ENCODE data around the gene KPRP. TPM values are rescaled to one million over a fixed set of nuclear protein-coding genes. Genes with fewer than 3 reads are reported as not detected.

Gene KPRP
- polyA plus RNA-seq, 2 of the 4 experiments (the other 2 are of a cell fraction), result not detected

- TF ChIP-seq E2F6 (IDR thresholded peaks at IDR 0.05; ENCODE audit: borderline replicate concordance, low read depth) (no peak), REST (IDR thresholded peaks at IDR 0.05) (no peak), BHLHE40 (IDR thresholded peaks at IDR 0.05; ENCODE audit: low read depth, low read length) (no peak)
These were observed 39.6 kb upstream of the KPRP start (continued) for GRCh38 chr1:152718238-152718637.

- ATAC-seq, result no peak
- CTCF ChIA-PET, result no interaction called here
- POLR2A ChIA-PET, result no interaction called here
These were observed 32.6 kb upstream of the KPRP start for GRCh38 chr1:152725261-152725660.

More at GRCh38 chr1:152725261-152725660, 32.6 kb upstream of the KPRP start:
- H3K4me1 ChIP-seq, result no peaks in the 10 kb centered on the region
- DNase-seq (ENCODE audit: low read depth in 1 of 2, low spot score in 1 of 2) (no peak), FAIRE-seq (no peak)
- H3K4me3 ChIP-seq, result no peak overlapping the region
- H3K9me3 ChIP-seq, result no peaks in the 10 kb centered on the region
- H3K27ac ChIP-seq, result no peak overlapping the region
- H3K4me2 ChIP-seq, result no peak overlapping the region
- TF ChIP-seq FOSL2 (IDR thresholded peaks at IDR 0.05), result no peak
- no peak for TF ChIP-seq FOSL2 (CRISPR knock-in tag; IDR thresholded peaks at IDR 0.05)
- TF ChIP-seq SREBF2 (IDR thresholded peaks at IDR 0.05), result no peak
- no peak for TF ChIP-seq PBX3 (IDR thresholded peaks at IDR 0.05)
- no peak for TF ChIP-seq MAX (IDR thresholded peaks at IDR 0.05)
- TF ChIP-seq POLR2A (IDR thresholded peaks at IDR 0.05; ENCODE audit: low read length), result no peak
- no peak for TF ChIP-seq HEYL (CRISPR knock-in tag; IDR thresholded peaks at IDR 0.05)
- TF ChIP-seq CHD2 (IDR thresholded peaks at IDR 0.05; ENCODE audit: low read length, partially characterized antibody), result no peak
- no peak for TF ChIP-seq RFX5 (IDR thresholded peaks at IDR 0.05)
- no peak for TF ChIP-seq REST (IDR thresholded peaks at IDR 0.05)
- no peak for TF ChIP-seq TP53 (CRISPR knock-in tag; IDR thresholded peaks at IDR 0.05)
- no peak for TF ChIP-seq HDAC2 (IDR thresholded peaks at IDR 0.05)

All from A549 (cell line).